Neutrophil (primary cell): ENCODE data around the gene GOLGA5.
"Not testable (repeated sequence)": the region's sequence is repeated elsewhere in the genome, so short reads cannot be mapped to it uniquely, and the experiment has no call there.

Source experiments
- H3K27ac ChIP-seq: fragments of 200-600 bp; sonication (generic); 2 replicates; pipeline ENCODE4 v1.5.1; 2016; ENCODE audit warnings: mild to moderate bottlenecking, moderate library complexity
- H3K27me3 ChIP-seq: fragments of 200-600 bp; sonication (generic); 2 replicates; pipeline ENCODE4 v1.6.0; 2016; ENCODE audit warnings: mild to moderate bottlenecking
- H3K36me3 ChIP-seq: fragments of 200-600 bp; sonication (generic); 2 replicates; pipeline ENCODE4 v1.5.1; 2017
- H3K4me1 ChIP-seq, 2 experiments: fragments of 200-600 bp in 1 of 2; sonication (generic) in 1 of 2; 1 replicate in 1 of 2; 2 replicates in 1 of 2; pipeline versions ENCODE4 v1.5.1 to v1.6.1; 2013 to 2016; ENCODE audit warnings: low read depth in 1 of 2, low read length in 1 of 2, mild to moderate bottlenecking in 1 of 2, moderate library complexity in 1 of 2; ENCODE audit not compliant: control insufficient read depth in 1 of 2, insufficient read depth in 1 of 2
- H3K4me3 ChIP-seq, 2 experiments: fragments of 200-600 bp in 1 of 2; sonication (generic) in 1 of 2; 1 replicate in 1 of 2; 2 replicates in 1 of 2; pipeline ENCODE4 v1.5.1; 2013 to 2016; ENCODE audit warnings: low read depth in 1 of 2, low read length in 1 of 2, mild to moderate bottlenecking in 1 of 2, moderate library complexity in 1 of 2
- H3K9me3 ChIP-seq: fragments of 200-600 bp; sonication (generic); 2 replicates; pipeline ENCODE4 v1.5.1; 2016
- TF ChIP-seq, protein P1 (sequence below): fragments of 200-600 bp; sonication (generic); IDR thresholded peaks from 2 replicates; pipeline ENCODE4 v1.5.1; 2016; ENCODE audit warnings: antibody characterized with exemption

The GOLGA5 gene

GRCh38 chr14:92759679-92760523 is 34.2 kb upstream of the GOLGA5 start:
- Histone ChIP-seq H3K27me3 (peaks cover 4% of the 10 kb centered on the region), H3K4me3 (no peak overlapping the region), H3K4me1 (no peaks in the 10 kb centered on the region), H3K36me3 (no peaks in the 10 kb centered on the region), H3K9me3 (no peaks in the 10 kb centered on the region), H3K27ac (no peak overlapping the region)
- TF ChIP-seq, protein P1, sequence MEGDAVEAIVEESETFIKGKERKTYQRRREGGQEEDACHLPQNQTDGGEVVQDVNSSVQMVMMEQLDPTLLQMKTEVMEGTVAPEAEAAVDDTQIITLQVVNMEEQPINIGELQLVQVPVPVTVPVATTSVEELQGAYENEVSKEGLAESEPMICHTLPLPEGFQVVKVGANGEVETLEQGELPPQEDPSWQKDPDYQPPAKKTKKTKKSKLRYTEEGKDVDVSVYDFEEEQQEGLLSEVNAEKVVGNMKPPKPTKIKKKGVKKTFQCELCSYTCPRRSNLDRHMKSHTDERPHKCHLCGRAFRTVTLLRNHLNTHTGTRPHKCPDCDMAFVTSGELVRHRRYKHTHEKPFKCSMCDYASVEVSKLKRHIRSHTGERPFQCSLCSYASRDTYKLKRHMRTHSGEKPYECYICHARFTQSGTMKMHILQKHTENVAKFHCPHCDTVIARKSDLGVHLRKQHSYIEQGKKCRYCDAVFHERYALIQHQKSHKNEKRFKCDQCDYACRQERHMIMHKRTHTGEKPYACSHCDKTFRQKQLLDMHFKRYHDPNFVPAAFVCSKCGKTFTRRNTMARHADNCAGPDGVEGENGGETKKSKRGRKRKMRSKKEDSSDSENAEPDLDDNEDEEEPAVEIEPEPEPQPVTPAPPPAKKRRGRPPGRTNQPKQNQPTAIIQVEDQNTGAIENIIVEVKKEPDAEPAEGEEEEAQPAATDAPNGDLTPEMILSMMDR = no peak

- TF ChIP-seq, protein P1 = no peak
- Histone ChIP-seq H3K27me3 (peaks cover 4% of the 10 kb centered on the region), H3K4me3 (no peak overlapping the region), H3K36me3 (no peaks in the 10 kb centered on the region), H3K27ac (no peak overlapping the region), H3K4me1 (no peaks in the 10 kb centered on the region), H3K9me3 (no peaks in the 10 kb centered on the region)
Measured at GRCh38 chr14:92760524-92760805, 33.6 kb upstream of the GOLGA5 start.

GRCh38 chr14:92763666-92764631 is 30.2 kb upstream of the GOLGA5 start:
- not testable (repeated sequence) for H3K27me3 ChIP-seq, H3K9me3 ChIP-seq, H3K4me3 ChIP-seq, H3K27ac ChIP-seq, H3K36me3 ChIP-seq, H3K4me1 ChIP-seq

DNA sequence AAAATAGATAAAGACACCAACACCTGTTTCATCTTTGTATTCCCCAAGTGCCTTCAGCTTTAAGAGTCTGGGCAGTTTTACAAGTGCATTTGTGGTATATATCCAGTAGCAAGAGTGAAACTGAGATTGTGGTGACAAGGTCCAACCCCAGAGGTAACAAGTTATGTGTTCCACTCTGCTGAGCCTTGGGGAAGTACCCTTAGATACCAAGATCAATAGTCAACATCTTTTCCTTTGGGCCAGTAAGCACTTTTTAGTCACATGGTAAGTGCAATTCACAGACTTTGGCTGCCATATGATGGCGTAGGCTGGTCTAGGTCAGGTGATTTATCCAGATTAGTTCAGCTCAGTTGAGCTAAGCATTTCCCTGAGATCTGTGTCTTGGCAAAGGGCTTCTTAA is 25.9 kb upstream of the GOLGA5 start:
- H3K36me3 ChIP-seq, H3K27ac ChIP-seq, H3K27me3 ChIP-seq, H3K4me3 ChIP-seq, H3K4me1 ChIP-seq, H3K9me3 ChIP-seq: not testable (repeated sequence)

DNA sequence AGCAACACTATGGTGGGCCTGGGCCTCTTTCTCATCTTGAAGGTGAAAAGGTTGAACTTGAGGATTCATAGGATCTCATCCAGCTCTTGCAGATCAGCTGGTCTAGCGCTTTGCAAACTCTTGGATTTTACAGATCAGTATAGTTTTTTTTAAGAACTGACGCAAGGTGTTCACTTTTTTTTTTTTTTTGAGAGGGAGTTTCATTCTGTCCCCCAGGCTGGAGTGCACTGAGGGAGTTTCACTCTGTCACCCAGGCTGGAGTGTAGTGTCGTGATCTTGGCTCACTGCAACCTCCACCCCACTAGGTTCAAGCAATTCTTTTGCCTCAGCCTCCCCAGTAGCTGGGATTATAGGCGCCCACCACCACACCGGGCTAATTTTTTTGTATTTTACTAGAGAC is 25.3 kb upstream of the GOLGA5 start:
- TF ChIP-seq, protein P1 = no peak
- no peaks in the 10 kb centered on the region for H3K4me1 ChIP-seq

DNA sequence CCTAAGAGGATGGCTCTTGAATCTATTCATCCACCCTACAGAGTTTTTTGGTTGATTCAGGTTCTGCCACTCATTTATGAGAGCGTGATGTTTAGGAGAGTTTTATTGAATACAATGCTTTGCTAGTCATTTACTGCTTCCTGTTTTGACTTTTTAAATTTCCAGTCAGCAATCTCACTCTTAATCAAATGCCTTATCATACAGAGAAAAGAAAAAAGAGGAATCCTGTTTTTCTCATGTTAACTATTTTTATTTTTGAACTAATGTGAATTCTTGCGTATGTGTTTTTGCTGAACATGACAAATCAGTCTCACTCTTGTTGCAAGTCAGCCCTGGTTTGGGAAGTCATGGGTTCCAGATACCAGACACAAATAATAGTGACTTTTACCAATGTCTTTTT is 23.6 kb upstream of the GOLGA5 start:
- Histone ChIP-seq H3K4me3 (no peak overlapping the region), H3K27ac (no peak overlapping the region), H3K4me1 (no peaks in the 10 kb centered on the region), H3K9me3 (no peaks in the 10 kb centered on the region), H3K27me3 (no peaks in the 10 kb centered on the region), H3K36me3 (no peaks in the 10 kb centered on the region)
- TF ChIP-seq, protein P1 = no peak

More for the DNA sequence above, 25.3 kb upstream of the GOLGA5 start:
- Histone ChIP-seq H3K36me3 (no peaks in the 10 kb centered on the region), H3K27ac (no peak overlapping the region), H3K4me3 (no peak overlapping the region), H3K27me3 (no peaks in the 10 kb centered on the region), H3K9me3 (no peaks in the 10 kb centered on the region)
